A549 treated with ZK216348 at 1 μM for 4 hours (cell line): Measurements from ENCODE around the gene PCDHGA4. TPM values are rescaled to one million over a fixed set of nuclear protein-coding genes. Genes with fewer than 3 reads are reported as not detected.

Experiments
- total RNA-seq: library from RNA; stranded (reverse); fragments of 200-300 nt; extraction: Qiagen RNA extraction; gene quantifications from 5 replicates; pipeline ENCODE4 v1.2.3, GENCODE V29; 2022; ENCODE audit warnings: low read depth

Gene PCDHGA4
- total RNA-seq, 1 experiment from 2014 or later = 0.23 TPM

GRCh38 chr5:141397756-141398551 is 43.1 kb downstream of the PCDHGA4 start, which contains the start of gene PCDHGB5:
PCDHGB5 (plus strand) TSS chr5:141397947; CDS start chr5:141398128, 181 bp downstream.

GRCh38 chr5:141402553-141403243 is 47.9 kb downstream of the PCDHGA4 start, which contains the start of gene PCDHGA9:
PCDHGA9 (plus strand) TSS chr5:141402778; CDS start chr5:141402953, 175 bp downstream.

Other genes starting within 250 kb of the PCDHGA4 start
- 0.06 to 0.12 TPM (median 0.09 TPM) in 4 of 5 replicates, not detected in the other for gene PCDHB4, start 233.2 kb upstream of the PCDHGA4 start, total RNA-seq
- 1.2 to 2.1 TPM (median 1.4 TPM) in 5 replicates for gene PCDHB5, start 219.8 kb upstream of the PCDHGA4 start, total RNA-seq
- 0.62 to 1.1 TPM (median 0.85 TPM) in 5 replicates for gene PCDHB6, start 205.0 kb upstream of the PCDHGA4 start, total RNA-seq
- gene PCDHB7, start 182.4 kb upstream of the PCDHGA4 start, total RNA-seq = 0.06 TPM in 1 of 5 replicates, not detected in the others
- gene PCDHB8, start 177.2 kb upstream of the PCDHGA4 start, total RNA-seq = 0.20 to 0.40 TPM (median 0.37 TPM) in 4 of 5 replicates, not detected in the other
- 0.05 to 0.11 TPM (median 0.05 TPM) in 3 of 5 replicates, not detected in the others for gene PCDHB16, start 172.6 kb upstream of the PCDHGA4 start, total RNA-seq
- gene PCDHB9, start 167.9 kb upstream of the PCDHGA4 start, total RNA-seq = not detected in 5 replicates
- not detected in 5 replicates for gene PCDHB10, start 162.7 kb upstream of the PCDHGA4 start, total RNA-seq
- 0.05 to 0.20 TPM (median 0.08 TPM) in 4 of 5 replicates, not detected in the other for gene PCDHB11, start 155.4 kb upstream of the PCDHGA4 start, total RNA-seq
- gene PCDHB12, start 146.3 kb upstream of the PCDHGA4 start, total RNA-seq = not detected in 5 replicates
- gene PCDHB13, start 141.1 kb upstream of the PCDHGA4 start, total RNA-seq = 0.06 to 0.20 TPM (median 0.08 TPM) in 4 of 5 replicates, not detected in the other
- gene PCDHB14, start 131.7 kb upstream of the PCDHGA4 start, total RNA-seq = 0.11 to 0.13 TPM in 2 of 5 replicates, not detected in the others
- gene PCDHB15, start 109.6 kb upstream of the PCDHGA4 start, total RNA-seq = 0.09 to 0.14 TPM in 2 of 5 replicates, not detected in the others
- not detected in 5 replicates for gene SLC25A2, start 51.0 kb upstream of the PCDHGA4 start, total RNA-seq
- 59.2 to 89.1 TPM (median 72.2 TPM) in 5 replicates for gene TAF7, start 34.2 kb upstream of the PCDHGA4 start, total RNA-seq
- gene PCDHGA1, start 24.5 kb upstream of the PCDHGA4 start, total RNA-seq = 0.22 to 0.40 TPM (median 0.30 TPM) in 5 replicates
- gene PCDHGA2, start 16.3 kb upstream of the PCDHGA4 start, total RNA-seq = 0.37 to 0.79 TPM (median 0.54 TPM) in 5 replicates
- not detected in 5 replicates for gene PCDHGA3, start 11.2 kb upstream of the PCDHGA4 start, total RNA-seq
- 1.1 to 1.9 TPM (median 1.8 TPM) in 5 replicates for gene PCDHGB1, start 4.9 kb upstream of the PCDHGA4 start, total RNA-seq
- gene PCDHGB2, start 5.0 kb downstream of the PCDHGA4 start, total RNA-seq = 0.11 to 0.17 TPM (median 0.15 TPM) in 3 of 5 replicates, not detected in the others
- gene PCDHGA5, start 9.1 kb downstream of the PCDHGA4 start, total RNA-seq = 0.09 to 0.21 TPM (median 0.18 TPM) in 5 replicates
- 0.12 to 0.29 TPM (median 0.27 TPM) in 5 replicates for gene PCDHGB3, start 15.2 kb downstream of the PCDHGA4 start, total RNA-seq
- gene PCDHGA6, start 18.9 kb downstream of the PCDHGA4 start, total RNA-seq = 0.05 to 0.29 TPM (median 0.20 TPM) in 5 replicates
- 0.77 to 1.0 TPM (median 0.98 TPM) in 5 replicates for gene PCDHGA7, start 27.7 kb downstream of the PCDHGA4 start, total RNA-seq
- gene PCDHGB4, start 32.7 kb downstream of the PCDHGA4 start, total RNA-seq = 0.74 to 1.1 TPM (median 0.90 TPM) in 5 replicates
- 0.02 to 0.06 TPM (median 0.04 TPM) in 3 of 5 replicates, not detected in the others for gene PCDHGA8, start 37.6 kb downstream of the PCDHGA4 start, total RNA-seq
- 1.9 to 2.5 TPM (median 2.1 TPM) in 5 replicates for gene PCDHGB5, start 42.9 kb downstream of the PCDHGA4 start, total RNA-seq
- 0.09 TPM in 1 of 5 replicates, not detected in the others for gene PCDHGA9, start 47.8 kb downstream of the PCDHGA4 start, total RNA-seq
- gene PCDHGB6, start 53.0 kb downstream of the PCDHGA4 start, total RNA-seq = 0.07 to 0.12 TPM (median 0.08 TPM) in 4 of 5 replicates, not detected in the other
- gene PCDHGA10, start 58.0 kb downstream of the PCDHGA4 start, total RNA-seq = not detected in 5 replicates
- gene PCDHGB7, start 62.7 kb downstream of the PCDHGA4 start, total RNA-seq = 0.05 to 0.08 TPM (median 0.06 TPM) in 3 of 5 replicates, not detected in the others
- 0.05 to 0.07 TPM in 2 of 5 replicates, not detected in the others for gene PCDHGA11, start 66.0 kb downstream of the PCDHGA4 start, total RNA-seq
- not detected in 5 replicates for gene PCDHGA12, start 75.5 kb downstream of the PCDHGA4 start, total RNA-seq
- 5.1 to 7.1 TPM (median 6.4 TPM) in 5 replicates for gene PCDHGC3, start 120.9 kb downstream of the PCDHGA4 start, total RNA-seq
- gene PCDHGC4, start 130.0 kb downstream of the PCDHGA4 start, total RNA-seq = not detected in 5 replicates
- gene PCDHGC5, start 134.1 kb downstream of the PCDHGA4 start, total RNA-seq = not detected in 5 replicates